H9 (cell line): ENCODE results near the gene ANKRD11. TPM values are rescaled to one million over a fixed set of nuclear protein-coding genes. Genes with fewer than 3 reads are reported as not detected.

ENCODE experiments used
- DNase-seq: peaks from one replicate; pipeline ENCODE4 v3.0.0-alpha.2; 2017
- H2AFZ ChIP-seq: one replicate; pipeline ENCODE4 v1.6.1; 2013; ENCODE audit warnings: mild to moderate bottlenecking, low read length, control low read depth, moderate library complexity
- H2AK5ac ChIP-seq: 2 replicates; pipeline ENCODE4 v1.6.1; 2013; ENCODE audit warnings: low read length, control low read depth, mixed read lengths; ENCODE audit not compliant: insufficient read length
- H2BK120ac ChIP-seq: one replicate; pipeline ENCODE4 v1.6.1; 2013; ENCODE audit warnings: low read depth, mild to moderate bottlenecking, low read length, control low read depth, inconsistent platforms; ENCODE audit not compliant: poor library complexity, severe bottlenecking
- H2BK12ac ChIP-seq: 2 replicates; pipeline ENCODE4 v1.6.1; 2013; ENCODE audit warnings: low read length, control low read depth, mixed read lengths, low read depth; ENCODE audit not compliant: insufficient read length
- H2BK15ac ChIP-seq: 2 replicates; pipeline ENCODE4 v1.6.1; 2013; ENCODE audit warnings: low read depth, low read length, control low read depth
- H2BK20ac ChIP-seq: one replicate; pipeline ENCODE4 v1.6.1; 2013; ENCODE audit warnings: low read depth, mild to moderate bottlenecking, low read length, control low read depth, inconsistent platforms; ENCODE audit not compliant: poor library complexity, severe bottlenecking
- H2BK5ac ChIP-seq: 2 replicates; pipeline ENCODE4 v1.6.1; 2013; ENCODE audit warnings: low read length, control low read depth, mixed read lengths; ENCODE audit not compliant: insufficient read length
- H3K14ac ChIP-seq: 2 replicates; pipeline ENCODE4 v1.6.1; 2013; ENCODE audit warnings: low read length, control low read depth; ENCODE audit not compliant: insufficient read depth
- H3K18ac ChIP-seq: 2 replicates; pipeline ENCODE4 v1.6.1; 2013; ENCODE audit warnings: low read depth, mild to moderate bottlenecking, mixed read lengths, low read length, control low read depth; ENCODE audit not compliant: insufficient read length
- H3K23ac ChIP-seq: 2 replicates; pipeline ENCODE4 v1.6.1; 2013; ENCODE audit warnings: low read length, control low read depth, mixed read lengths, low read depth; ENCODE audit not compliant: insufficient read length
- H3K23me2 ChIP-seq: 2 replicates; pipeline ENCODE4 v1.6.1; 2013; ENCODE audit warnings: low read depth, mild to moderate bottlenecking, mixed read lengths, low read length, control low read depth; ENCODE audit not compliant: insufficient read length, poor library complexity, severe bottlenecking
- H3K27ac ChIP-seq: 2 replicates; pipeline ENCODE4 v1.5.1; 2013; ENCODE audit warnings: low read length, control low read depth, mixed read lengths, low read depth; ENCODE audit not compliant: insufficient read length
- H3K27me3 ChIP-seq: 2 replicates; pipeline ENCODE4 v1.6.1; 2013; ENCODE audit warnings: low read length, control low read depth, inconsistent platforms; ENCODE audit not compliant: insufficient read depth
- H3K4ac ChIP-seq: 2 replicates; pipeline ENCODE4 v1.6.1; 2013; ENCODE audit warnings: low read depth, mild to moderate bottlenecking, control low read depth, inconsistent platforms, low read length, moderate library complexity
- H3K4me1 ChIP-seq: 2 replicates; pipeline ENCODE4 v1.6.1; 2013; ENCODE audit warnings: low read length, control low read depth, inconsistent platforms; ENCODE audit not compliant: insufficient read depth
- H3K4me2 ChIP-seq: 2 replicates; pipeline ENCODE4 v1.6.1; 2013; ENCODE audit warnings: low read length, control low read depth, mixed read lengths; ENCODE audit not compliant: insufficient read length, insufficient read depth
- H3K56ac ChIP-seq: 2 replicates; pipeline ENCODE4 v1.6.1; 2013; ENCODE audit warnings: low read depth, mild to moderate bottlenecking, mixed read lengths, low read length, control low read depth; ENCODE audit not compliant: insufficient read length
- H3K79me1 ChIP-seq: 2 replicates; pipeline ENCODE4 v1.6.1; 2013; ENCODE audit warnings: low read depth, mild to moderate bottlenecking, moderate library complexity, low read length, control low read depth, inconsistent platforms; ENCODE audit not compliant: insufficient read depth, poor library complexity, severe bottlenecking
- H3K79me2 ChIP-seq: 2 replicates; pipeline ENCODE4 v1.6.1; 2013; ENCODE audit warnings: low read length, control low read depth, inconsistent platforms; ENCODE audit not compliant: insufficient read depth
- H3K9ac ChIP-seq: 2 replicates; pipeline ENCODE4 v1.6.1; 2013; ENCODE audit warnings: low read length, control low read depth, mixed read lengths; ENCODE audit not compliant: insufficient read length; ENCODE audit errors: extremely low read depth
- H3K9me3 ChIP-seq: one replicate; pipeline ENCODE4 v1.6.1; 2013; ENCODE audit warnings: low read depth, low read length, inconsistent platforms; ENCODE audit not compliant: control insufficient read depth
- H3T11ph ChIP-seq: one replicate; pipeline ENCODE4 v1.6.1; 2013; ENCODE audit warnings: mild to moderate bottlenecking, low read length, control low read depth, inconsistent platforms
- H4K20me1 ChIP-seq: one replicate; pipeline ENCODE4 v1.6.1; 2013; ENCODE audit not compliant: control insufficient read depth, insufficient read length, insufficient read depth
- H4K5ac ChIP-seq: 2 replicates; pipeline ENCODE4 v1.6.1; 2013; ENCODE audit warnings: low read depth, mild to moderate bottlenecking, mixed read lengths, low read length, control low read depth; ENCODE audit not compliant: insufficient read length
- H4K8ac ChIP-seq: replicated peaks from 2 replicates; pipeline ENCODE4 v1.6.1; 2013; ENCODE audit warnings: low read length, control low read depth, mixed read lengths, low read depth; ENCODE audit not compliant: insufficient read length
- H4K91ac ChIP-seq: 2 replicates; pipeline ENCODE4 v1.6.1; 2013; ENCODE audit warnings: low read depth, mild to moderate bottlenecking, moderate library complexity, mixed read lengths, low read length, control low read depth; ENCODE audit not compliant: insufficient read length
- H3K27ac Mint-ChIP-seq, 3 experiments: 2 replicates in 2 of 3; 3 replicates in 1 of 3; pipeline ENCODE4 v1.8.0; 2020 to 2021; ENCODE audit warnings: mixed read lengths in 3 of 3, mild to moderate bottlenecking in 1 of 3, moderate library complexity in 1 of 3
- H3K27me3 Mint-ChIP-seq: 2 replicates; pipeline ENCODE4 v1.8.0; 2021; ENCODE audit warnings: low read depth, mild to moderate bottlenecking, moderate library complexity, mixed read lengths
- H3K36me3 Mint-ChIP-seq, 3 experiments: 2 replicates in 2 of 3; 3 replicates in 1 of 3; pipeline ENCODE4 v1.8.0; 2020 to 2021; ENCODE audit warnings: low read depth in 3 of 3, mixed read lengths in 3 of 3; ENCODE audit not compliant: insufficient read depth in 1 of 3
- H3K4me1 Mint-ChIP-seq, 2 experiments: 2 replicates each; pipeline ENCODE4 v1.8.0; 2020; ENCODE audit warnings: mixed read lengths in 2 of 2
- H3K4me3 Mint-ChIP-seq, 2 experiments: 2 replicates in 1 of 2; 3 replicates in 1 of 2; pipeline ENCODE4 v1.8.0; 2020 to 2021; ENCODE audit warnings: mild to moderate bottlenecking in 2 of 2, mixed read lengths in 2 of 2, moderate library complexity in 1 of 2
- H3K9me3 Mint-ChIP-seq, 2 experiments: 2 replicates in 1 of 2; 3 replicates in 1 of 2; pipeline ENCODE4 v1.8.0; 2020; ENCODE audit warnings: mild to moderate bottlenecking in 2 of 2, mixed read lengths in 2 of 2, moderate library complexity in 1 of 2
- WGBS: extraction: QIAGEN DNeasy Blood & Tissue Kit; methylation state at CpG from one replicate; pipeline ENCODE4 v1.1.7; 2013; ENCODE audit warnings: missing lambda C conversion rate, low lambda C conversion rate, mixed read lengths; ENCODE audit not compliant: insufficient read length; ENCODE audit errors: extremely low coverage; 5-methylcytosine and 5-hydroxymethylcytosine counted together
- total RNA-seq: library from RNA; stranded (reverse); gene quantifications from 2 replicates; pipeline ENCODE4 v1.2.1, GENCODE V29; 2021
- TF ChIP-seq, protein P1 (sequence below): fragments of 200-600 bp; sonication (generic); conservative IDR thresholded peaks from 3 replicates; pipeline ENCODE4 v1.8.0; 2021; ENCODE audit warnings: antibody characterized with exemption, mild to moderate bottlenecking

ANKRD11 gene
- total RNA-seq, 1 experiment from 2014 or later: 181 TPM

DNA sequence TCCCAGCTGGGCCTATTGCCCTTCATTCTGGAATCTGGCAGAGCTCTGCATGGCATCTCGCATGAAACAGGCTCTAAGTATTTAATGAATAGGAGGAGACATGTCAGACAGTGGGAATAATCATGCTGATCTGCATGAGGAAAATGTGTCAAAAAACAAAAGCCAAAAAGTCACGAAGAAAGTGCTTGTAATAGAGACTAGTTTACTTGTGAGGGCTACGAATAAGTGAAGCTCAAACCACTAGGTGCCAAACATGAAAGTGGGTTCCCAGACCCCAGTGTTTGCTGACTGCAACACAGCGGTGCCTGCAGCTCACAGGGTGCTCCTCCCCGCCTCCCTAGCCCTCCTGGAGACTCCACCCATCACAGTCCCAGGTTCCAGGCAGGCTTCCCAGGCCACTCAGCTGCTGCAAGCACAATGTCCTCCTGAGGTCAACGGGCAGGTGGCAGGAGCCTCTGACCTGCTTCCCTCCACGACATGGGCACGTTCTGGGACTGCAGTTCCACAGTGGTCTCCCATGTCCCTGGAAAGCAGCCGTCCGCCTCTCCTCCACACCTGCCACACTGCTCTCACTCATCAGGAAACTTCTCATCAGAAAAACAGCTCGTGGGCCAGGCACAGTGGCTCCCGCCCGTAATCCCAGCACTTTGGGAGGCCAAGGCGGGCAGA, 96.5 kb downstream of the ANKRD11 start:
- Mint-ChIP-seq H3K36me3 (peaks cover 6 to 18% (median 16%) of the 10 kb centered on the region in 3 experiments; a peak in 5 of 7 replicates), H3K4me1 (peaks cover 50 to 53% of the 10 kb centered on the region in 2 experiments), H3K9me3 (no peaks in the 10 kb centered on the region; a peak in 1 of 5 replicates), H3K27ac (peak overlapping the region; percentile 34 to 96 (median 87); a peak in 5 of 7 replicates), H3K4me3 (peak overlapping the region in 1 of 2 experiments; percentile 26; a peak in 1 of 5 replicates), H3K27me3 (no peaks in the 10 kb centered on the region)
- no peak overlapping the region for H3K18ac ChIP-seq
- peaks cover 8% of the 10 kb centered on the region for H3K79me1 ChIP-seq
- no peak overlapping the region for H4K91ac ChIP-seq
- no peak overlapping the region for H3T11ph ChIP-seq
- no peak for DNase-seq
- H2BK15ac ChIP-seq: no peak overlapping the region
- H2AK5ac ChIP-seq: no peak overlapping the region
- no peaks in the 10 kb centered on the region for H3K9me3 ChIP-seq
- peaks cover 10% of the 10 kb centered on the region; the same call in 1 of the 2 replicates for H3K4me1 ChIP-seq
- no peak overlapping the region for H3K56ac ChIP-seq
- TF ChIP-seq, protein P1, sequence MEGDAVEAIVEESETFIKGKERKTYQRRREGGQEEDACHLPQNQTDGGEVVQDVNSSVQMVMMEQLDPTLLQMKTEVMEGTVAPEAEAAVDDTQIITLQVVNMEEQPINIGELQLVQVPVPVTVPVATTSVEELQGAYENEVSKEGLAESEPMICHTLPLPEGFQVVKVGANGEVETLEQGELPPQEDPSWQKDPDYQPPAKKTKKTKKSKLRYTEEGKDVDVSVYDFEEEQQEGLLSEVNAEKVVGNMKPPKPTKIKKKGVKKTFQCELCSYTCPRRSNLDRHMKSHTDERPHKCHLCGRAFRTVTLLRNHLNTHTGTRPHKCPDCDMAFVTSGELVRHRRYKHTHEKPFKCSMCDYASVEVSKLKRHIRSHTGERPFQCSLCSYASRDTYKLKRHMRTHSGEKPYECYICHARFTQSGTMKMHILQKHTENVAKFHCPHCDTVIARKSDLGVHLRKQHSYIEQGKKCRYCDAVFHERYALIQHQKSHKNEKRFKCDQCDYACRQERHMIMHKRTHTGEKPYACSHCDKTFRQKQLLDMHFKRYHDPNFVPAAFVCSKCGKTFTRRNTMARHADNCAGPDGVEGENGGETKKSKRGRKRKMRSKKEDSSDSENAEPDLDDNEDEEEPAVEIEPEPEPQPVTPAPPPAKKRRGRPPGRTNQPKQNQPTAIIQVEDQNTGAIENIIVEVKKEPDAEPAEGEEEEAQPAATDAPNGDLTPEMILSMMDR: no peak
- no peak overlapping the region for H2AFZ ChIP-seq
- no peaks in the 10 kb centered on the region for H3K23me2 ChIP-seq
- H3K23ac ChIP-seq: no peak overlapping the region
- H4K20me1 ChIP-seq: no peaks in the 10 kb centered on the region
- no peak overlapping the region for H4K8ac ChIP-seq
- H2BK120ac ChIP-seq: no peak overlapping the region
- H2BK12ac ChIP-seq: no peak overlapping the region
- H3K14ac ChIP-seq: no peak overlapping the region
- H4K5ac ChIP-seq: no peak overlapping the region
- no peak overlapping the region for H3K9ac ChIP-seq
- no peak overlapping the region for H2BK5ac ChIP-seq
- no peak overlapping the region for H3K4me2 ChIP-seq
- no CpG with 5 or more reads among the region's 14 CpGs for WGBS
- no peak overlapping the region for H2BK20ac ChIP-seq
- no peaks in the 10 kb centered on the region for H3K27me3 ChIP-seq
- H3K4ac ChIP-seq: no peak overlapping the region
- no peak overlapping the region for H3K27ac ChIP-seq
- peaks cover 54% of the 10 kb centered on the region for H3K79me2 ChIP-seq
